HG03432 (cell line): ENCODE data around the gene IL19.

Experiments used
- ATAC-seq: cut with Tn5 transposase; IDR thresholded peaks from one replicate; pipeline ENCODE4 v1.9.1; 2021; ENCODE audit warnings: mild to moderate bottlenecking, moderate library complexity; ENCODE audit not compliant: unreplicated experiment

IL19 gene

GRCh38 chr1:206770531-206771337 lies at the start of gene IL19:
IL19 (plus strand) TSS chr1:206770773; CDS start chr1:206836663, 65,890 bp downstream.
- no peak for ATAC-seq

GRCh38 chr1:206721454-206721853 lies 49.1 kb upstream of the IL19 start:
- ATAC-seq, result no peak

GRCh38 chr1:206722751-206723461 lies 47.7 kb upstream of the IL19 start:
- no peak for ATAC-seq

- ATAC-seq, result no peak
Measured at GRCh38 chr1:206723462-206723804, 47.1 kb upstream of the IL19 start.

- ATAC-seq, result no peak
Measured at GRCh38 chr1:206723805-206724472, 46.6 kb upstream of the IL19 start.

GRCh38 chr1:206725109-206725963 lies 45.2 kb upstream of the IL19 start:
- no peak for ATAC-seq

- ATAC-seq, result no peak
Measured at GRCh38 chr1:206727981-206728696, 42.4 kb upstream of the IL19 start.

GRCh38 chr1:206728697-206728987 lies 41.9 kb upstream of the IL19 start:
- no peak for ATAC-seq

GRCh38 chr1:206729050-206729449 lies 41.5 kb upstream of the IL19 start:
- ATAC-seq, result no peak

- ATAC-seq, result no peak
Measured at GRCh38 chr1:206729507-206729906, 41.1 kb upstream of the IL19 start.

GRCh38 chr1:206732508-206732907 lies 38.1 kb upstream of the IL19 start:
- no peak for ATAC-seq

GRCh38 chr1:206732992-206733391 lies 37.6 kb upstream of the IL19 start:
- no peak for ATAC-seq

- ATAC-seq, result peak; percentile 26
Measured at GRCh38 chr1:206734499-206735142, 36.0 kb upstream of the IL19 start.

GRCh38 chr1:206735553-206736031 lies 35.0 kb upstream of the IL19 start:
- ATAC-seq, result no peak

- ATAC-seq, result no peak
Measured at GRCh38 chr1:206736878-206737728, 33.5 kb upstream of the IL19 start.

GRCh38 chr1:206737729-206738201 lies 32.8 kb upstream of the IL19 start:
- ATAC-seq, result no peak

GRCh38 chr1:206738370-206739366 lies 31.9 kb upstream of the IL19 start:
- peak; percentile 0 for ATAC-seq
